ENCODE measurements around the gene DTNA.

DNA sequence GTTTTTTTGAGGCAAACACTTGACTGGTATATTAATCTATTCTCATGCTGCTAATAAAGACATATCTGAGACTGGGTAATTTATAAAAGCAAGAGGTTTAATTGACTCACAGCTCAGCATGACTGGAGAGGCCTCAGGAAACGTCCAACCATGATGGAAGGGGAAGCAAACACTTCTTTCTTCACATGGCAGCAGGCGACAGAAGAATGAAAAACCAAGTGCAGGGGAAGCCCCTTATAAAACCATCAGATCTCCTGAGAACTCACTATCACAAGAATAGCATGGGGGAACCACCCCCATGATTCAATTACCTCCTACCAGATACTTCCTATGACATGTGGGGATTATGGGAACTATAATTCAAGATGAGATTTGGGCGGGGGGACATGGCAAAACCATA is 194.9 kb downstream of the DTNA start:
- TF ChIP-seq RAD21 (IDR thresholded peaks at IDR 0.05; ENCODE audit: low read depth) (no peak), CREB1 (IDR thresholded peaks at IDR 0.05; ENCODE audit: low read depth) (no peak), YY1 (IDR thresholded peaks at IDR 0.05; ENCODE audit: low read depth) (no peak)
- TF ChIP-seq, protein P1, sequence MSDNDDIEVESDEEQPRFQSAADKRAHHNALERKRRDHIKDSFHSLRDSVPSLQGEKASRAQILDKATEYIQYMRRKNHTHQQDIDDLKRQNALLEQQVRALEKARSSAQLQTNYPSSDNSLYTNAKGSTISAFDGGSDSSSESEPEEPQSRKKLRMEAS (IDR thresholded peaks at IDR 0.05) = no peak
- TF ChIP-seq, protein P2, sequence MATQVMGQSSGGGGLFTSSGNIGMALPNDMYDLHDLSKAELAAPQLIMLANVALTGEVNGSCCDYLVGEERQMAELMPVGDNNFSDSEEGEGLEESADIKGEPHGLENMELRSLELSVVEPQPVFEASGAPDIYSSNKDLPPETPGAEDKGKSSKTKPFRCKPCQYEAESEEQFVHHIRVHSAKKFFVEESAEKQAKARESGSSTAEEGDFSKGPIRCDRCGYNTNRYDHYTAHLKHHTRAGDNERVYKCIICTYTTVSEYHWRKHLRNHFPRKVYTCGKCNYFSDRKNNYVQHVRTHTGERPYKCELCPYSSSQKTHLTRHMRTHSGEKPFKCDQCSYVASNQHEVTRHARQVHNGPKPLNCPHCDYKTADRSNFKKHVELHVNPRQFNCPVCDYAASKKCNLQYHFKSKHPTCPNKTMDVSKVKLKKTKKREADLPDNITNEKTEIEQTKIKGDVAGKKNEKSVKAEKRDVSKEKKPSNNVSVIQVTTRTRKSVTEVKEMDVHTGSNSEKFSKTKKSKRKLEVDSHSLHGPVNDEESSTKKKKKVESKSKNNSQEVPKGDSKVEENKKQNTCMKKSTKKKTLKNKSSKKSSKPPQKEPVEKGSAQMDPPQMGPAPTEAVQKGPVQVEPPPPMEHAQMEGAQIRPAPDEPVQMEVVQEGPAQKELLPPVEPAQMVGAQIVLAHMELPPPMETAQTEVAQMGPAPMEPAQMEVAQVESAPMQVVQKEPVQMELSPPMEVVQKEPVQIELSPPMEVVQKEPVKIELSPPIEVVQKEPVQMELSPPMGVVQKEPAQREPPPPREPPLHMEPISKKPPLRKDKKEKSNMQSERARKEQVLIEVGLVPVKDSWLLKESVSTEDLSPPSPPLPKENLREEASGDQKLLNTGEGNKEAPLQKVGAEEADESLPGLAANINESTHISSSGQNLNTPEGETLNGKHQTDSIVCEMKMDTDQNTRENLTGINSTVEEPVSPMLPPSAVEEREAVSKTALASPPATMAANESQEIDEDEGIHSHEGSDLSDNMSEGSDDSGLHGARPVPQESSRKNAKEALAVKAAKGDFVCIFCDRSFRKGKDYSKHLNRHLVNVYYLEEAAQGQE (IDR thresholded peaks at IDR 0.05; ENCODE audit: low read depth) = no peak
